Right atrium auricular region (tissue), 2 donors: ENCODE results near the gene DNAJC15. TPM values are rescaled to one million over a fixed set of nuclear protein-coding genes. Genes with fewer than 3 reads are reported as not detected.
A peak's percentile ranks its signal among the peaks of the same experiment; 100 is the strongest.

Source experiments
- DNase-seq: peaks from one replicate; pipeline ENCODE4 v3.0.0-alpha.2; 2019; ENCODE audit warnings: low spot score
- H3K27ac ChIP-seq, 2 donors: fragments of 200-600 bp; sonication (generic); 1 replicate in 1 of 2; 2 replicates in 1 of 2; pipeline ENCODE4 v1.5.1; 2016 to 2019
- H3K27me3 ChIP-seq, 2 donors: fragments of 200-600 bp; sonication (generic); one replicate each; pipeline versions ENCODE4 v1.5.1 to v1.6.0; 2017 to 2019
- H3K36me3 ChIP-seq: fragments of 200-600 bp; sonication (generic); one replicate; pipeline ENCODE4 v1.5.1; 2016
- H3K4me1 ChIP-seq, 2 donors: fragments of 200-600 bp; sonication (generic); one replicate each; pipeline versions ENCODE4 v1.5.1 to v1.6.0; 2017 to 2019
- H3K4me3 ChIP-seq, 2 donors: fragments of 200-600 bp; sonication (generic); 1 replicate in 1 of 2; 2 replicates in 1 of 2; pipeline ENCODE4 v1.5.1; 2017 to 2019; ENCODE audit warnings: mild to moderate bottlenecking in 1 of 2, moderate library complexity in 1 of 2
- H3K9me3 ChIP-seq, 2 donors: fragments of 200-600 bp; sonication (generic); one replicate each; pipeline ENCODE4 v1.5.1; 2019
- total RNA-seq, 2 donors: library from RNA; depleted of rRNA; stranded (reverse); fragments of >200 nt; gene quantifications; one replicate each; pipeline ENCODE4 v1.1.0, GENCODE V29; 2016
- TF ChIP-seq, protein P1 (sequence below), 2 donors: fragments of 200-600 bp; sonication (generic); IDR thresholded peaks; one replicate each; pipeline ENCODE4 v1.5.1; 2019; ENCODE audit warnings: antibody characterized with exemption in 2 of 2

Gene DNAJC15
- total RNA-seq, 2 donors from 2014 or later, result 10.8 to 14.0 TPM

DNA sequence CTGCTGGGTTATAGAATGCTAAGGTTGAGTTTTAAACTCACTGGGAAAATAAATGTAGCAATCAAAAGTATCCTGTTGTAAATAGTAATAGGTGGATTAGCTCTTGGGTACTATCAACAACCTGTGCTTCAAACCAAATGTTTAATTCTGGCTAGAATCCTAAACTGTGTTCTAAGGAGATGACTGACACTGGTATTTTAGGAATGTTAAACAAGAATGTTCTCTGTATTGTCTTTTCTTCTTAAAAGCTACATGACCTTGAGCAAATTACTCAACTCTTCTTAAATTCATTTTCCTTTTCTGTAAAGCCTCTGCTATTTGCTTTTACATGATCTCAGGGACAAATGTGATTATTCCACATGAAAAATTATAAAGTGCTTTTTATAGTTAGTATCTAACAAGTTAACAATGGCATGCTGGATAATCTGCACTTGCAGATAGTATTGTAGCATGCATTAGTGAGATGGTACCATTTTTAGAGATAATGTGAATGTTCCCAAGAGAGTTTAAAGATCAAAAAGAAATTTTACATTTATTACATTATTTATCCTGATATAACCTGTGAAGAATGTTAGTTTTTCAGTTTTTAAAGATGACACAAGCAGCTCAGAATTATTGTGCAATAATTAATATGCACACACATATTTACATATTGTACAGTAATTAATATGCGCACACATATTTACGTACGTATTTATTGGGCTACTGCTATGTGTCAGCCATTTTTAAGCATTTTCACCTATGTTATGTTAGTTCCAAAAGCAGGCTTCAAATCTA lies 17.7 kb upstream of the DNAJC15 start:
- Histone ChIP-seq H3K27ac (peak overlapping the region in 1 of 2 donors; percentile 14), H3K27me3 (no peaks in the 10 kb centered on the region), H3K9me3 (no peaks in the 10 kb centered on the region), H3K4me3 (no peak overlapping the region), H3K4me1 (peaks cover 0 to 6% of the 10 kb centered on the region in 2 donors), H3K36me3 (no peaks in the 10 kb centered on the region)
- TF ChIP-seq, protein P1, sequence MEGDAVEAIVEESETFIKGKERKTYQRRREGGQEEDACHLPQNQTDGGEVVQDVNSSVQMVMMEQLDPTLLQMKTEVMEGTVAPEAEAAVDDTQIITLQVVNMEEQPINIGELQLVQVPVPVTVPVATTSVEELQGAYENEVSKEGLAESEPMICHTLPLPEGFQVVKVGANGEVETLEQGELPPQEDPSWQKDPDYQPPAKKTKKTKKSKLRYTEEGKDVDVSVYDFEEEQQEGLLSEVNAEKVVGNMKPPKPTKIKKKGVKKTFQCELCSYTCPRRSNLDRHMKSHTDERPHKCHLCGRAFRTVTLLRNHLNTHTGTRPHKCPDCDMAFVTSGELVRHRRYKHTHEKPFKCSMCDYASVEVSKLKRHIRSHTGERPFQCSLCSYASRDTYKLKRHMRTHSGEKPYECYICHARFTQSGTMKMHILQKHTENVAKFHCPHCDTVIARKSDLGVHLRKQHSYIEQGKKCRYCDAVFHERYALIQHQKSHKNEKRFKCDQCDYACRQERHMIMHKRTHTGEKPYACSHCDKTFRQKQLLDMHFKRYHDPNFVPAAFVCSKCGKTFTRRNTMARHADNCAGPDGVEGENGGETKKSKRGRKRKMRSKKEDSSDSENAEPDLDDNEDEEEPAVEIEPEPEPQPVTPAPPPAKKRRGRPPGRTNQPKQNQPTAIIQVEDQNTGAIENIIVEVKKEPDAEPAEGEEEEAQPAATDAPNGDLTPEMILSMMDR (IDR thresholded peaks at IDR 0.05), result no peak
- no peak for DNase-seq

DNA sequence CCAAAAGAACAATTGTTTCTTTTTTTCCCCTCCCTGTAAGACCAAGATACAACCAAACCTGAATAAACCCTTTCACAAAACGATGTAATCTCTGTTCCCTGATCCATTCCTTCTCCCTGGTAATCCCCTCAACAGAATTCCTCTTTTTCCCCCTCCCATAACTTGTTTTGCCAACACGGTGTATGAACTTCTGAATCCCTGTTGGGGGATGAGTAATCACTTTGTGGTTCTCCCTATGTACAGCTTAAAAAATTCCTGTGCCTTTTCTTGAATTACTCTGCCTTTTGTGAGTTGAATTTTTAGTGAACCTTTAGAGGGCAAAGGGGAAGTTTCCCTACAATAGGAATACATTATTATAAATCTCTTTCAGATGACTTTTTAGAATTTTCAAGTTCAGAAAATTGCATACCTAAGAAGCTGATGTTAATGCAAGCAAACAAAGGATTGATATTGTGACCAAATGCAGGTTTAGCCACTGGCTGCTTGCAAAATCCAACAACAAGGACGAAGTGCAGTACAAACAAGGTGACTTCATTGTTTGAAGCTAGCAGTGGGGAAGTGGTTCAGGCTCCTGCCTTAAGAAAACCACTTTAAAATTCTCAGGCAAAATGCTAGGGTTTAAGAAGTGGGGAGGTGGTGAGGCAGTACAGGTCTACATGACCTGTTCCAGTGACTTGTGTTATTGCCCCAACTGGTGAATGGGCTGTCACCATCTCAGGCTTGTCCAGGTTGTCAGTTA lies 16.3 kb upstream of the DNAJC15 start:
- peaks cover 0 to 6% of the 10 kb centered on the region in 2 donors for H3K4me1 ChIP-seq
- no peaks in the 10 kb centered on the region for H3K27me3 ChIP-seq
- H3K4me3 ChIP-seq, result no peak overlapping the region
- DNase-seq, result no peak
- no peaks in the 10 kb centered on the region for H3K36me3 ChIP-seq
- H3K27ac ChIP-seq, result no peak overlapping the region
- H3K9me3 ChIP-seq, result no peaks in the 10 kb centered on the region
- TF ChIP-seq, protein P1 (IDR thresholded peaks at IDR 0.05), result no peak

DNA sequence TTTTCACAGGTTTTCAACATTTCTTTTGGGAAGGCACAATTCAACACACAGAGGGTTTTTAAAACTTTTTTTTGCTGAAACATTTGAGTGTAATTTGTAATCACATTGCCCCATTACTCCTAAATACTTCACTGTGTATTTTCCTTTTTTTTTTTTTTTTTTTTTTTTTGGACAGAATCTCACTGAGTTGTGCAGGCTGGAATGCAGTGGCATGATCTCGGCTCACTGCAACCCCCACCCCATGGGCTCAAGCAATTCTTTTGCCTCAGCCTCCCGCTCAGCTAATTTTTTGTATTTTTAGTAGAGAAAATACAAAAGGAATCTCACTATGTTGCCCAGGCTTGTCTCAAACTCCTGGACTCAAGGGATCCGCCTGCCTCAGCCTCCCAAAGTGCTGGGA lies 14.8 kb upstream of the DNAJC15 start:
- DNase-seq, result no peak
- peaks cover 0 to 6% of the 10 kb centered on the region in 2 donors for H3K4me1 ChIP-seq
- no peak overlapping the region for H3K27ac ChIP-seq
- TF ChIP-seq, protein P1 (IDR thresholded peaks at IDR 0.05), result no peak
- no peaks in the 10 kb centered on the region for H3K36me3 ChIP-seq
- H3K9me3 ChIP-seq, result no peaks in the 10 kb centered on the region
- H3K27me3 ChIP-seq, result no peaks in the 10 kb centered on the region
- H3K4me3 ChIP-seq, result no peak overlapping the region

DNA sequence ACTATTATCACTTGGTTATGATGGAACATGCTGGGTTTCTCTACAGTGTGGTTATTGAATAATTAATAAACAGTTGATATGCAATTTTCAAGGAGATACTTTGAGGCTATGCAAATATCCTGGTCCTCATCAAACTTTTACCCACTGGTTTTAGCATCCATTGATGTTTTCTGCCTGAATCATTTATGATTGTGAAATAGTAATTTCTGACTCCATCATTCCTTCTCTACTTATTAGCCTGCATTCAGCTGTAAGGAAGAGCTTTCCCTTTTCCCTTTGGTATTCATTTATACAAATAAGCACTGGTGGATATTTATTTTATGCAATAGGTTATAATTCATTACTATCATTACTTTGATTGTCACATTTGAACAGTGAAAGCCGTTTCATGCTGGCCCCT lies 13.9 kb upstream of the DNAJC15 start:
- Histone ChIP-seq H3K27me3 (no peaks in the 10 kb centered on the region), H3K4me1 (peaks cover 0 to 6% of the 10 kb centered on the region in 2 donors), H3K36me3 (no peaks in the 10 kb centered on the region), H3K27ac (no peak overlapping the region), H3K4me3 (no peak overlapping the region), H3K9me3 (no peaks in the 10 kb centered on the region)
- DNase-seq, result no peak
- TF ChIP-seq, protein P1 (IDR thresholded peaks at IDR 0.05), result no peak

DNA sequence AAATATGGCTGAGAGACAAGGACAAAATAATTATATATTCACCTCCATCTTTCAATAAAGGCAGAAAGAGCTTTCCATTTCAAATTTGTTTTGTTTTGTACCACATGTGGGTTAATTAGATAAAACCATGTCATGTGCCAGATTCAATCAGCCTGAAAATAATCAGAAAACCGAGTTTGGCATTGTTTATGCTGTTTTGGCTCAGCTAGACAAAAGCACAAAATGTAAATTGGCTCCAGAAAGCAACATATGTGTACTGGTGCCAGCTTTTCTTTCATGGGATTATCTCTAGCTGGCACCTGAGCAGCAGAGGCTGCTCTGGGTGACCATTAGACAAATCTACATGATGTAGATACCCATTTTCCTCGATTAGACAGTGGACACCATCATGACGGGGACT lies 9.2 kb upstream of the DNAJC15 start:
- TF ChIP-seq, protein P1 (IDR thresholded peaks at IDR 0.05), result no peak

More for the DNA sequence above, 9.2 kb upstream of the DNAJC15 start:
- Histone ChIP-seq H3K27ac (no peak overlapping the region), H3K9me3 (no peaks in the 10 kb centered on the region), H3K27me3 (no peaks in the 10 kb centered on the region), H3K4me1 (no peaks in the 10 kb centered on the region), H3K36me3 (no peaks in the 10 kb centered on the region), H3K4me3 (no peak overlapping the region)
- no peak for DNase-seq
